HEK293 (cell line): ENCODE data around the gene RASAL2.

Experiments
- CTCF ChIA-PET: fragments of 350-600 bp; formaldehyde crosslinking; extraction: SDS; loops from one replicate; lab custom pipeline; 2021; ENCODE audit warnings: antibody characterized with exemption; lab: Yijun Ruan, JAX
- POLR2A ChIA-PET: fragments of 300-600 bp; formaldehyde crosslinking; extraction: SDS; loops from one replicate; lab custom pipeline; 2020; ENCODE audit warnings: antibody characterized with exemption, inconsistent platforms; lab: Yijun Ruan, JAX
- H3K27ac ChIP-seq: fragments of 200-500 bp; sonication (Bioruptor generic); 2 replicates; pipeline ENCODE4 v1.5.1; 2014; ENCODE audit warnings: low read depth, low read length, control low read depth, inconsistent platforms; ENCODE audit errors: extremely low read depth
- H3K36me3 ChIP-seq, 2 experiments: fragments of 200-500 bp in 1 of 2; sonication (Bioruptor generic) in 1 of 2; 1 replicate in 1 of 2; 2 replicates in 1 of 2; pipeline ENCODE4 v1.5.1; 2014 to 2017; ENCODE audit warnings: inconsistent platforms in 2 of 2, low read length in 2 of 2; ENCODE audit not compliant: control insufficient read depth in 2 of 2, insufficient read depth in 1 of 2
- H3K4me1 ChIP-seq: fragments of 200-500 bp; sonication (Bioruptor generic); 2 replicates; pipeline ENCODE4 v1.5.1; 2014; ENCODE audit warnings: mild to moderate bottlenecking, low read length, inconsistent platforms; ENCODE audit not compliant: control insufficient read depth, insufficient read depth
- H3K4me3 ChIP-seq: 2 replicates; pipeline ENCODE4 v1.5.1; 2011; ENCODE audit warnings: low read depth, mild to moderate bottlenecking, control low read depth, low read length, moderate library complexity
- H3K9me3 ChIP-seq: fragments of 200-500 bp; sonication (Bioruptor generic); 2 replicates; pipeline ENCODE4 v1.5.1; 2014; ENCODE audit warnings: low read depth, low read length, inconsistent platforms; ENCODE audit not compliant: control insufficient read depth, insufficient read depth
- BCL6B ChIP-seq: fragments of 450-650 bp; formaldehyde crosslinking; IDR thresholded peaks from 2 replicates; pipeline ENCODE4 v1.5.1; 2017; ENCODE audit warnings: missing biosample characterization, missing genetic modification characterization
- FEZF1 ChIP-seq: fragments of 450-650 bp; formaldehyde crosslinking; IDR thresholded peaks from 2 replicates; pipeline ENCODE4 v1.5.1; 2016; ENCODE audit warnings: missing biosample characterization, missing genetic modification characterization
- KLF7 ChIP-seq: fragments of 450-650 bp; formaldehyde crosslinking; IDR thresholded peaks from 2 replicates; pipeline ENCODE4 v1.5.1; 2016; ENCODE audit warnings: missing biosample characterization, missing genetic modification characterization, borderline replicate concordance
- PRDM2 ChIP-seq: fragments of 450-650 bp; formaldehyde crosslinking; IDR thresholded peaks from 2 replicates; pipeline ENCODE4 v1.5.1; 2016; ENCODE audit warnings: missing biosample characterization, missing genetic modification characterization, borderline replicate concordance
- PRDM4 ChIP-seq: fragments of 450-650 bp; formaldehyde crosslinking; IDR thresholded peaks from 2 replicates; pipeline ENCODE4 v1.5.1; 2017; ENCODE audit warnings: missing biosample characterization, missing genetic modification characterization
- WT1 ChIP-seq: fragments of 450-650 bp; formaldehyde crosslinking; IDR thresholded peaks from 2 replicates; pipeline ENCODE4 v1.5.1; 2016; ENCODE audit warnings: missing biosample characterization, missing genetic modification characterization
- ZNF138 ChIP-seq: fragments of 450-650 bp; formaldehyde crosslinking; IDR thresholded peaks from 2 replicates; pipeline ENCODE4 v1.5.1; 2016; ENCODE audit warnings: missing biosample characterization, missing genetic modification characterization, borderline replicate concordance
- ZNF18 ChIP-seq: fragments of 450-650 bp; formaldehyde crosslinking; IDR thresholded peaks from 2 replicates; pipeline ENCODE4 v1.5.1; 2016; ENCODE audit warnings: missing biosample characterization, missing genetic modification characterization
- ZNF221 ChIP-seq: fragments of 450-650 bp; formaldehyde crosslinking; IDR thresholded peaks from 2 replicates; pipeline ENCODE4 v1.5.1; 2017; ENCODE audit warnings: missing biosample characterization, missing genetic modification characterization, borderline replicate concordance
- ZNF223 ChIP-seq: fragments of 450-650 bp; formaldehyde crosslinking; IDR thresholded peaks from 2 replicates; pipeline ENCODE4 v1.5.1; 2016; ENCODE audit warnings: missing biosample characterization, missing genetic modification characterization
- ZNF354C ChIP-seq: fragments of 450-650 bp; formaldehyde crosslinking; IDR thresholded peaks from 2 replicates; pipeline ENCODE4 v1.5.1; 2016; ENCODE audit warnings: missing biosample characterization, missing genetic modification characterization, low read depth, borderline replicate concordance
- ZNF391 ChIP-seq: fragments of 450-650 bp; formaldehyde crosslinking; IDR thresholded peaks from 2 replicates; pipeline ENCODE4 v1.5.1; 2016; ENCODE audit warnings: low read depth, missing biosample characterization, missing genetic modification characterization, borderline replicate concordance
- ZNF394 ChIP-seq: fragments of 450-650 bp; formaldehyde crosslinking; IDR thresholded peaks from 2 replicates; pipeline ENCODE4 v1.5.1; 2016; ENCODE audit warnings: missing biosample characterization, missing genetic modification characterization, mild to moderate bottlenecking, moderate library complexity, borderline replicate concordance
- ZNF596 ChIP-seq: fragments of 450-650 bp; IDR thresholded peaks from 2 replicates; pipeline ENCODE4 v1.5.0; 2018; ENCODE audit warnings: missing biosample characterization, mild to moderate bottlenecking, missing genetic modification characterization, moderate library complexity
- ZNF626 ChIP-seq: fragments of 450-650 bp; sonication (Bioruptor Pico); formaldehyde crosslinking; IDR thresholded peaks from 2 replicates; pipeline ENCODE4 v1.5.1; 2018; ENCODE audit warnings: missing biosample characterization, missing genetic modification characterization, inconsistent platforms
- ZNF776 ChIP-seq: fragments of 450-650 bp; formaldehyde crosslinking; IDR thresholded peaks from 2 replicates; pipeline ENCODE4 v1.5.0; 2017; ENCODE audit warnings: missing biosample characterization, missing genetic modification characterization, borderline replicate concordance
- ZNF777 ChIP-seq: fragments of 450-650 bp; formaldehyde crosslinking; IDR thresholded peaks from 2 replicates; pipeline ENCODE4 v1.5.1; 2017; ENCODE audit warnings: missing biosample characterization, missing genetic modification characterization, borderline replicate concordance
- ZNF791 ChIP-seq: fragments of 450-650 bp; formaldehyde crosslinking; IDR thresholded peaks from 2 replicates; pipeline ENCODE4 v1.5.1; 2016; ENCODE audit warnings: missing biosample characterization, missing genetic modification characterization
- ZSCAN18 ChIP-seq: fragments of 450-650 bp; formaldehyde crosslinking; IDR thresholded peaks from 2 replicates; pipeline ENCODE4 v1.5.1; 2016; ENCODE audit warnings: missing biosample characterization, missing genetic modification characterization
- ZSCAN23 ChIP-seq: fragments of 450-650 bp; formaldehyde crosslinking; IDR thresholded peaks from 2 replicates; pipeline ENCODE4 v1.5.1; 2016; ENCODE audit warnings: missing biosample characterization, missing genetic modification characterization

Gene RASAL2

GRCh38 chr1:178048426-178048825 lies 45.5 kb upstream of the RASAL2 start (continued):
- TF ChIP-seq PRDM4 (tag by site-specific recombination) (no peak), ZNF626 (tag by site-specific recombination) (no peak)

GRCh38 chr1:178048883-178049282 lies 45.0 kb upstream of the RASAL2 start:
- ChIA-PET CTCF (interaction anchor here (0.6 to 2.9 kb wide), 4 partner anchors 17 to 326 kb away, joined by 3 to 16 read pairs (median 4); no protein-coding TSS in a partner anchor), POLR2A (no interaction called here)
- H3K4me3 ChIP-seq = no peak overlapping the region
- H3K4me1 ChIP-seq = no peaks in the 10 kb centered on the region
- no peaks in the 10 kb centered on the region for H3K9me3 ChIP-seq
- no peaks in the 10 kb centered on the region for H3K36me3 ChIP-seq
- no peak overlapping the region for H3K27ac ChIP-seq
- TF ChIP-seq FEZF1 = no peak
- no peak for TF ChIP-seq ZNF394 (tag by site-specific recombination)
- TF ChIP-seq ZNF596 (tag by site-specific recombination) = no peak
- no peak for TF ChIP-seq ZSCAN23 (tag by site-specific recombination)
- no peak for TF ChIP-seq ZNF138 (tag by site-specific recombination)
- TF ChIP-seq BCL6B (tag by site-specific recombination) = no peak
- no peak for TF ChIP-seq ZNF221 (tag by site-specific recombination)
- no peak for TF ChIP-seq ZNF18 (tag by site-specific recombination)
- TF ChIP-seq ZNF791 (tag by site-specific recombination) = no peak
- no peak for TF ChIP-seq ZNF354C (tag by site-specific recombination)
- no peak for TF ChIP-seq ZNF777 (tag by site-specific recombination)
- TF ChIP-seq, all 188 proteins: peak for 0

- TF ChIP-seq ZNF391 = no peak
- no peak for TF ChIP-seq ZSCAN18 (tag by site-specific recombination)
- no peak for TF ChIP-seq ZNF776 (tag by site-specific recombination)
- no peak for TF ChIP-seq ZNF223 (tag by site-specific recombination)
- no peak for TF ChIP-seq PRDM2 (tag by site-specific recombination)
- TF ChIP-seq KLF7 (tag by site-specific recombination) = no peak
- TF ChIP-seq WT1 = no peak
- H3K27ac ChIP-seq = no peak overlapping the region
- no peaks in the 10 kb centered on the region for H3K36me3 ChIP-seq
- ChIA-PET POLR2A (no interaction called here), CTCF (interaction anchor here (0.5 to 4.3 kb wide), 2 partner anchors 18 to 98 kb away, joined by 4 to 26 read pairs; no protein-coding TSS in a partner anchor)
- no peaks in the 10 kb centered on the region for H3K4me1 ChIP-seq
- no peaks in the 10 kb centered on the region for H3K9me3 ChIP-seq
- no peak overlapping the region for H3K4me3 ChIP-seq
These were observed 43.8 kb upstream of the RASAL2 start for GRCh38 chr1:178050084-178050483.
